22Rv1 (cell line): ENCODE results near the gene EXOSC5.

Source experiments
- ZFX ChIP-seq: fragments of 450-650 bp; IDR thresholded peaks from 2 replicates; pipeline ENCODE4 v1.6.1; 2017; ENCODE audit warnings: antibody characterized with exemption, borderline replicate concordance
- TF ChIP-seq, protein P1 (sequence below): fragments of 450-650 bp; IDR thresholded peaks from 2 replicates; pipeline ENCODE4 v1.5.1; 2017; ENCODE audit warnings: mild to moderate bottlenecking

DNA sequence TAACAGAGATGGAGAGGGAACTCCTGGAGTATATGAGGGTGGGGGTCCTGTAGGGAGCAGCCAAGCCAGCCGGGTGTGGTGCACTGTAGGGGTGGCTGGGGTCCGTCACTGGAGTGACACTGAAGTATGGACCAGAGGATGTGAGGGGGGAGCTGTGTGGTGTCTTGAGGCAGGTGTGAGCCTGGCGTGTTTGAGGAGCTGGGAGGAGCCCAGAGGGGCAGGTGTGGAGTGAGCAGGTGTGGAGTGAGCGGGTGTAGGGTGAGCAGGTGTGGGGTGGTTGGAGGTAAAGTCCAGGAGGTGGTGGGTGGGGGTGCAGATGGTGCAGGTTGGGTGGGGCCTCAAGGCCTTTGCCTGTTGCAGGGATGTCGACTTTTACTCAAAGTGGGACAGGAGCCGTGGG, 24.2 kb upstream of the EXOSC5 start:
- TF ChIP-seq, protein P1, sequence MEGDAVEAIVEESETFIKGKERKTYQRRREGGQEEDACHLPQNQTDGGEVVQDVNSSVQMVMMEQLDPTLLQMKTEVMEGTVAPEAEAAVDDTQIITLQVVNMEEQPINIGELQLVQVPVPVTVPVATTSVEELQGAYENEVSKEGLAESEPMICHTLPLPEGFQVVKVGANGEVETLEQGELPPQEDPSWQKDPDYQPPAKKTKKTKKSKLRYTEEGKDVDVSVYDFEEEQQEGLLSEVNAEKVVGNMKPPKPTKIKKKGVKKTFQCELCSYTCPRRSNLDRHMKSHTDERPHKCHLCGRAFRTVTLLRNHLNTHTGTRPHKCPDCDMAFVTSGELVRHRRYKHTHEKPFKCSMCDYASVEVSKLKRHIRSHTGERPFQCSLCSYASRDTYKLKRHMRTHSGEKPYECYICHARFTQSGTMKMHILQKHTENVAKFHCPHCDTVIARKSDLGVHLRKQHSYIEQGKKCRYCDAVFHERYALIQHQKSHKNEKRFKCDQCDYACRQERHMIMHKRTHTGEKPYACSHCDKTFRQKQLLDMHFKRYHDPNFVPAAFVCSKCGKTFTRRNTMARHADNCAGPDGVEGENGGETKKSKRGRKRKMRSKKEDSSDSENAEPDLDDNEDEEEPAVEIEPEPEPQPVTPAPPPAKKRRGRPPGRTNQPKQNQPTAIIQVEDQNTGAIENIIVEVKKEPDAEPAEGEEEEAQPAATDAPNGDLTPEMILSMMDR, result no peak
- no peak for TF ChIP-seq ZFX
